ENCODE results near the gene SMARCA2. TPM values are rescaled to one million over a fixed set of nuclear protein-coding genes. Genes with fewer than 3 reads are reported as not detected.

Gene SMARCA2
- total and polyA plus RNA-seq, 9 of the 15 experiments (the other 6 are each of a cell fraction or from before 2014, with no cell fraction given) = 8.0 to 34.8 (median 25.5) TPM

DNA sequence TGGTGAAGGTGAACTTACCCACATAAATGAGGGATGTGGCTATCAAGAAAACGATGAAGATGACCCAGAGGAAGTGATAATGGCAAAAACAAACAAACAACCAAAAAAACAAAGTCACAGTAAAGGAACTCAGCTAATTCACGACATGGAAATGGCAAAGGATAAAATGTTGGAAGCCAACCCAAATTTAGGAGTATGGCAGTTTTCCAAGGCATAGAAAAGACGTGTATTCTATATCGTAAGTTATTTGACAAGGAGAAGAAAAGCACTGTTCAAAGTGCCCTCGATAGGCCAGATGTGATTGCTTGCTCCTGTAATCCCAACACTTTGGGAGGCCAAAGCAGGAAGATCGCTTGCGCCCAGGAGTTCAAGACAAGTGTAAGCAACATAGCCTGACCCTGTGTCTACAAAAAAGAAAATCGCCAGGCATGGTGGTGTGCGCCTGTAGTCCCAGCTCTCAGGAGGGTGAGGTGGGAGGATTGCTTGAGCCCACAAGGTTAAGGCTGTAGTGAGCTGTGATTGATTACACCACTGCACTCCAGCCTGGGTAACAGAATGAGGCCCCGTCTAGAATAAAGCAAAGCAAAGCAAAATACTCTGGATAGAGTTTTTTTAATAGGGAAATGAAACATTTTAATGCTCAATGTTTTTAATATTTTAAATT is 138.0 kb downstream of the SMARCA2 start:
- Histone ChIP-seq H3K4me1 (replicated peaks in 1 of 2; ENCODE audit: control insufficient read depth in 2 of 2, insufficient read depth in 2 of 2, low read length in 2 of 2) (no peaks in the 10 kb centered on the region), H3K9me1 (ENCODE audit: control insufficient read depth, insufficient read depth, low read length) (no peaks in the 10 kb centered on the region), H2AFZ (ENCODE audit: low read depth, low read length) (no peak overlapping the region), H3K36me3 (ENCODE audit: control insufficient read depth, insufficient read depth, low read length) (peaks cover 4% of the 10 kb centered on the region; the same call in 1 of the 3 replicates), H3K4me3 (no peak overlapping the region), H3K9me3 (replicated peaks; ENCODE audit: control insufficient read depth, insufficient read depth, low read depth, low read length) (no peaks in the 10 kb centered on the region), H4K20me1 (replicated peaks; ENCODE audit: control insufficient read depth, insufficient read depth, low read length) (no peaks in the 10 kb centered on the region), H3K27me3 (ENCODE audit: control insufficient read depth in 2 of 2, insufficient read depth in 2 of 2, low read length in 2 of 2) (no peaks in the 10 kb centered on the region), H3K79me2 (ENCODE audit: control insufficient read depth, insufficient read depth, low read length) (no peaks in the 10 kb centered on the region; the same call in 2 of the 3 replicates), H3K27ac (ENCODE audit: extremely low read depth, low read depth, low read length) (no peak overlapping the region), H3K4me2 (ENCODE audit: insufficient read depth, low read length) (no peak overlapping the region), H3K9ac (ENCODE audit: insufficient read depth in 1 of 2, low read depth in 2 of 2, low read length in 2 of 2) (no peak overlapping the region)
- BruUV-seq (replicated peaks) = no TSS peak
- in situ Hi-C loops (cut with MboI) = no loop called here
- ATAC-seq (no peak), DNase-seq (ENCODE audit: extremely low read depth in 1 of 4, low spot score in 3 of 4) (no peak), FAIRE-seq (no peak)
- ChIA-PET POLR2A (interaction anchor here (0.8 kb wide), 1 partner anchor 110 kb away, joined by 3 read pairs; no protein-coding TSS in a partner anchor), CTCF (ENCODE audit: low intra/inter-chr PET ratio) (no interaction called here)
- intact Hi-C loops (cut with micrococcal nuclease) = no loop called here
- TF ChIP-seq CREM (IDR thresholded peaks at IDR 0.05; ENCODE audit: low read depth) (no peak), POLR2A (conservative IDR thresholded peaks at IDR 0.05) (no peak), ZNF41 (CRISPR knock-in tag; conservative IDR thresholded peaks at IDR 0.05) (no peak), ZNF583 (CRISPR knock-in tag; IDR thresholded peaks at IDR 0.05) (no peak), DDX20 (tag; IDR thresholded peaks at IDR 0.05; ENCODE audit: low read depth) (no peak), KAT8 (IDR thresholded peaks at IDR 0.05; ENCODE audit: low read depth) (no peak), SIX5 (IDR thresholded peaks at IDR 0.05; ENCODE audit: borderline replicate concordance in 1 of 2, insufficient read depth in 1 of 2, low read depth in 1 of 2, low read length in 2 of 2) (no peak), ZSCAN29 (IDR thresholded peaks at IDR 0.05) (no peak)
- TF ChIP-seq, protein P1, sequence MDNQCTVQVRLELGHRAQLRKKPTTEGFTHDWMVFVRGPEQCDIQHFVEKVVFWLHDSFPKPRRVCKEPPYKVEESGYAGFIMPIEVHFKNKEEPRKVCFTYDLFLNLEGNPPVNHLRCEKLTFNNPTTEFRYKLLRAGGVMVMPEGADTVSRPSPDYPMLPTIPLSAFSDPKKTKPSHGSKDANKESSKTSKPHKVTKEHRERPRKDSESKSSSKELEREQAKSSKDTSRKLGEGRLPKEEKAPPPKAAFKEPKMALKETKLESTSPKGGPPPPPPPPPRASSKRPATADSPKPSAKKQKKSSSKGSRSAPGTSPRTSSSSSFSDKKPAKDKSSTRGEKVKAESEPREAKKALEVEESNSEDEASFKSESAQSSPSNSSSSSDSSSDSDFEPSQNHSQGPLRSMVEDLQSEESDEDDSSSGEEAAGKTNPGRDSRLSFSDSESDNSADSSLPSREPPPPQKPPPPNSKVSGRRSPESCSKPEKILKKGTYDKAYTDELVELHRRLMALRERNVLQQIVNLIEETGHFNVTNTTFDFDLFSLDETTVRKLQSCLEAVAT (IDR thresholded peaks at IDR 0.05) = no peak
- TF ChIP-seq, protein P2, sequence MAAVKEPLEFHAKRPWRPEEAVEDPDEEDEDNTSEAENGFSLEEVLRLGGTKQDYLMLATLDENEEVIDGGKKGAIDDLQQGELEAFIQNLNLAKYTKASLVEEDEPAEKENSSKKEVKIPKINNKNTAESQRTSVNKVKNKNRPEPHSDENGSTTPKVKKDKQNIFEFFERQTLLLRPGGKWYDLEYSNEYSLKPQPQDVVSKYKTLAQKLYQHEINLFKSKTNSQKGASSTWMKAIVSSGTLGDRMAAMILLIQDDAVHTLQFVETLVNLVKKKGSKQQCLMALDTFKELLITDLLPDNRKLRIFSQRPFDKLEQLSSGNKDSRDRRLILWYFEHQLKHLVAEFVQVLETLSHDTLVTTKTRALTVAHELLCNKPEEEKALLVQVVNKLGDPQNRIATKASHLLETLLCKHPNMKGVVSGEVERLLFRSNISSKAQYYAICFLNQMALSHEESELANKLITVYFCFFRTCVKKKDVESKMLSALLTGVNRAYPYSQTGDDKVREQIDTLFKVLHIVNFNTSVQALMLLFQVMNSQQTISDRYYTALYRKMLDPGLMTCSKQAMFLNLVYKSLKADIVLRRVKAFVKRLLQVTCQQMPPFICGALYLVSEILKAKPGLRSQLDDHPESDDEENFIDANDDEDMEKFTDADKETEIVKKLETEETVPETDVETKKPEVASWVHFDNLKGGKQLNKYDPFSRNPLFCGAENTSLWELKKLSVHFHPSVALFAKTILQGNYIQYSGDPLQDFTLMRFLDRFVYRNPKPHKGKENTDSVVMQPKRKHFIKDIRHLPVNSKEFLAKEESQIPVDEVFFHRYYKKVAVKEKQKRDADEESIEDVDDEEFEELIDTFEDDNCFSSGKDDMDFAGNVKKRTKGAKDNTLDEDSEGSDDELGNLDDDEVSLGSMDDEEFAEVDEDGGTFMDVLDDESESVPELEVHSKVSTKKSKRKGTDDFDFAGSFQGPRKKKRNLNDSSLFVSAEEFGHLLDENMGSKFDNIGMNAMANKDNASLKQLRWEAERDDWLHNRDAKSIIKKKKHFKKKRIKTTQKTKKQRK (IDR thresholded peaks at IDR 0.05; ENCODE audit: borderline replicate concordance, low read depth, low read length) = no peak
- WGBS (ENCODE audit: insufficient coverage, low coverage, missing lambda C conversion rate) = 70% methylated on average over 10 of the region's 10 CpGs

Data from K562 (cell line).